Peyer's patch (tissue), 4 donors: ENCODE results near the gene ANOS1. TPM values are rescaled to one million over a fixed set of nuclear protein-coding genes. Genes with fewer than 3 reads are reported as not detected.

ENCODE experiments used
- DNase-seq, 3 donors: peaks; one replicate each; pipeline ENCODE4 v3.0.0-alpha.2; 2017 to 2019
- H3K27ac ChIP-seq, 4 donors: fragments of 200-600 bp; sonication (generic); one replicate each; pipeline ENCODE4 v1.5.1; 2016 to 2019
- H3K27me3 ChIP-seq, 2 donors: fragments of 200-600 bp; sonication (generic); one replicate each; pipeline ENCODE4 v1.5.1; 2019
- H3K36me3 ChIP-seq, 3 donors: fragments of 200-600 bp; sonication (generic); one replicate each; pipeline ENCODE4 v1.5.1; 2016 to 2019
- H3K4me1 ChIP-seq, 4 donors: fragments of 200-600 bp; sonication (generic); one replicate each; pipeline ENCODE4 v1.5.1; 2016 to 2019
- H3K4me3 ChIP-seq, 4 donors: fragments of 200-600 bp; sonication (generic); 1 replicate in 3 of 4; 2 replicates in 1 of 4; pipeline ENCODE4 v1.5.1; 2016 to 2019; ENCODE audit warnings: mild to moderate bottlenecking in 1 of 4
- H3K9me3 ChIP-seq, 4 donors: fragments of 200-600 bp; sonication (generic); one replicate each; pipeline ENCODE4 v1.5.1; 2016 to 2019; ENCODE audit warnings: mild to moderate bottlenecking in 1 of 4
- CTCF ChIP-seq, 6 experiments: fragments of 450-650 bp in 4 of 6; fragments of 200-600 bp in 2 of 6; sonication (generic) in 1 of 6; IDR thresholded peaks; one replicate each; pipeline ENCODE4 v1.5.1; 2017 to 2019; ENCODE audit warnings: antibody characterized with exemption in 6 of 6, mild to moderate bottlenecking in 3 of 6, moderate library complexity in 1 of 6
- POLR2A ChIP-seq, 2 donors: fragments of 450-650 bp; IDR thresholded peaks; one replicate each; pipeline ENCODE4 v1.5.1; 2017; ENCODE audit warnings: antibody characterized with exemption in 2 of 2, mild to moderate bottlenecking in 2 of 2, moderate library complexity in 2 of 2
- total RNA-seq, 4 donors: library from RNA; depleted of rRNA; stranded (reverse); fragments of >200 nt; gene quantifications; one replicate each; pipeline ENCODE4 v1.1.0, GENCODE V29; 2016

ANOS1 gene
- total RNA-seq, 4 donors from 2014 or later = 0.19 to 2.5 TPM; not detected in 2

GRCh38 chrX:8721536-8721935, 10.4 kb downstream of the ANOS1 start:
- H3K27me3 ChIP-seq = no peaks in the 10 kb centered on the region
- H3K4me3 ChIP-seq = no peak overlapping the region
- H3K36me3 ChIP-seq = no peaks in the 10 kb centered on the region
- TF ChIP-seq POLR2A (IDR thresholded peaks at IDR 0.05) = no peak
- TF ChIP-seq CTCF (IDR thresholded peaks at IDR 0.05) = no peak
- DNase-seq = no peak
- H3K4me1 ChIP-seq = no peaks in the 10 kb centered on the region
- H3K9me3 ChIP-seq = no peaks in the 10 kb centered on the region
- H3K27ac ChIP-seq = no peak overlapping the region

- H3K9me3 ChIP-seq = no peaks in the 10 kb centered on the region
- no peak for DNase-seq
- no peak overlapping the region for H3K27ac ChIP-seq
- no peak overlapping the region for H3K4me3 ChIP-seq
- H3K4me1 ChIP-seq = no peaks in the 10 kb centered on the region
- H3K36me3 ChIP-seq = no peaks in the 10 kb centered on the region
- H3K27me3 ChIP-seq = no peaks in the 10 kb centered on the region
- no peak for TF ChIP-seq CTCF (IDR thresholded peaks at IDR 0.05)
- no peak for TF ChIP-seq POLR2A (IDR thresholded peaks at IDR 0.05)
Observed at GRCh38 chrX:8720136-8720535, 11.8 kb downstream of the ANOS1 start.

GRCh38 chrX:8717354-8717753, 14.6 kb downstream of the ANOS1 start:
- no peaks in the 10 kb centered on the region for H3K9me3 ChIP-seq
- no peak for DNase-seq
- H3K4me1 ChIP-seq = no peaks in the 10 kb centered on the region

GRCh38 chrX:8714164-8714563, 17.8 kb downstream of the ANOS1 start:
- no peaks in the 10 kb centered on the region for H3K9me3 ChIP-seq
- H3K4me1 ChIP-seq = no peaks in the 10 kb centered on the region
- no peak overlapping the region for H3K27ac ChIP-seq
- TF ChIP-seq CTCF (IDR thresholded peaks at IDR 0.05) (no peak), POLR2A (IDR thresholded peaks at IDR 0.05) (no peak)
- H3K27me3 ChIP-seq = no peaks in the 10 kb centered on the region
- no peak for DNase-seq
- no peak overlapping the region for H3K4me3 ChIP-seq
- H3K36me3 ChIP-seq = no peaks in the 10 kb centered on the region

More at GRCh38 chrX:8717354-8717753, 14.6 kb downstream of the ANOS1 start:
- no peaks in the 10 kb centered on the region for H3K27me3 ChIP-seq
- no peak for TF ChIP-seq POLR2A (IDR thresholded peaks at IDR 0.05)
- no peak for TF ChIP-seq CTCF (IDR thresholded peaks at IDR 0.05)
- H3K36me3 ChIP-seq = no peaks in the 10 kb centered on the region
- no peak overlapping the region for H3K27ac ChIP-seq
- H3K4me3 ChIP-seq = no peak overlapping the region

DNA sequence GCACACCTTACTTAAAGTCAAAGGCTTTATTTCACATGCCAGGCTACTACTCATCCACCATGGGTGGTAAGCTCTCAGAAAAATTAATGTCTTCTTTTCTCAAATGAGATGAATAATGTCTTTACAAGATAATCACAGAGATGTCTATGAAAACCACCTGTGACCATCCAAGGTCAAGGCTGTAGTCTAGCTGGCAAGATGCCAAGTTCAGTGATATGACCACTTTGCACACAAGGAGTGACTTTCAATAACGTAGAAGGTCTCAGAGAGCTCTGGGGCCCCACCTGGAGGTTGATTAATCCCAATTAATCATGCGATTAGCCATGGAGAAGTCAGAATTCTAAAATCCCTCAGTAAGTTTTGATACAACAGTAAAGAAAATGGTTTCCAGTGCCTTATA, 20.5 kb downstream of the ANOS1 start:
- no peak overlapping the region for H3K27ac ChIP-seq
- H3K4me1 ChIP-seq = no peaks in the 10 kb centered on the region
- H3K27me3 ChIP-seq = no peaks in the 10 kb centered on the region
- no peaks in the 10 kb centered on the region for H3K9me3 ChIP-seq
- no peak overlapping the region for H3K4me3 ChIP-seq
- no peak for DNase-seq
- TF ChIP-seq CTCF (IDR thresholded peaks at IDR 0.05) (no peak), POLR2A (IDR thresholded peaks at IDR 0.05) (no peak)
- H3K36me3 ChIP-seq = no peaks in the 10 kb centered on the region

- no peak for DNase-seq
- H3K4me3 ChIP-seq = no peak overlapping the region
- no peaks in the 10 kb centered on the region for H3K36me3 ChIP-seq
- no peak for TF ChIP-seq CTCF (IDR thresholded peaks at IDR 0.05)
- TF ChIP-seq POLR2A (IDR thresholded peaks at IDR 0.05) = no peak
- no peaks in the 10 kb centered on the region for H3K27me3 ChIP-seq
- no peaks in the 10 kb centered on the region for H3K4me1 ChIP-seq
- no peaks in the 10 kb centered on the region for H3K9me3 ChIP-seq
- no peak overlapping the region for H3K27ac ChIP-seq
Observed at GRCh38 chrX:8704184-8704583, 27.8 kb downstream of the ANOS1 start.
